AG04450 (cell line): ENCODE measurements around the gene SGMS1. TPM values are rescaled to one million over a fixed set of nuclear protein-coding genes. Genes with fewer than 3 reads are reported as not detected.

ENCODE experiments used
- CTCF ChIA-PET: fragments of 300-600, 350-600 bp; formaldehyde crosslinking; extraction: SDS; loops from one replicate; lab custom pipeline; 2022; ENCODE audit warnings: antibody characterized with exemption, inconsistent platforms; lab: Charles Lee
- POLR2A ChIA-PET: fragments of 350-600 bp; formaldehyde crosslinking; extraction: SDS; loops from one replicate; lab custom pipeline; 2021; ENCODE audit warnings: antibody characterized with exemption, inconsistent platforms; lab: Yijun Ruan, JAX
- DNase-seq: peaks from one replicate; pipeline ENCODE4 v3.0.0-alpha.2; 2011; ENCODE audit warnings: low read depth, low spot score
- H3K27ac ChIP-seq: one replicate; pipeline ENCODE4 v1.5.1; 2012; ENCODE audit warnings: low read depth, low read length, control low read depth
- H3K27me3 ChIP-seq: one replicate; pipeline ENCODE4 v1.6.0; 2012; ENCODE audit warnings: low read length; ENCODE audit not compliant: control insufficient read depth, insufficient read depth
- H3K4me3 ChIP-seq: 2 replicates; pipeline ENCODE4 v1.5.1; 2011; ENCODE audit warnings: mild to moderate bottlenecking, low read depth, low read length, control low read depth
- H3K9me3 ChIP-seq: 2 replicates; pipeline ENCODE4 v1.5.1; 2012; ENCODE audit warnings: low read length; ENCODE audit not compliant: control insufficient read depth, insufficient read depth
- CTCF ChIP-seq: IDR thresholded peaks from 2 replicates; pipeline ENCODE4 v1.5.1; 2011; ENCODE audit warnings: low read depth, low read length, control low read depth, inconsistent platforms
- polyA plus RNA-seq: library from polyadenylated mRNA; depleted of rRNA; stranded (reverse); fragments of >200 nt; gene quantifications from 2 replicates; pipeline ENCODE4 v1.2.3, GENCODE V29; 2011

Gene SGMS1
- polyA plus RNA-seq, 1 experiment, result 17.7 TPM

- H3K4me3 ChIP-seq, result no peak overlapping the region
- no peaks in the 10 kb centered on the region for H3K27me3 ChIP-seq
- H3K9me3 ChIP-seq, result no peaks in the 10 kb centered on the region
- POLR2A ChIA-PET, result no interaction called here
- H3K27ac ChIP-seq, result no peak overlapping the region
- no peak for DNase-seq
- no peak for TF ChIP-seq CTCF
- CTCF ChIA-PET, result interaction anchor here (0.6 kb wide), 1 partner anchor 85 kb away, joined by 5 read pairs; no protein-coding TSS in a partner anchor
Observed at GRCh38 chr10:50467209-50467608, 156.5 kb downstream of the SGMS1 start.

GRCh38 chr10:50464004-50464409, 159.7 kb downstream of the SGMS1 start:
- H3K27ac ChIP-seq, result no peak overlapping the region
- DNase-seq, result no peak

GRCh38 chr10:50461834-50462233, 161.9 kb downstream of the SGMS1 start:
- ChIA-PET POLR2A (no interaction called here), CTCF (interaction anchor here (0.6 to 1.3 kb wide), 2 partner anchors 45 to 73 kb away, joined by 3 to 5 read pairs; no protein-coding TSS in a partner anchor)
- no peak for TF ChIP-seq CTCF

More at GRCh38 chr10:50464004-50464409, 159.7 kb downstream of the SGMS1 start:
- no peaks in the 10 kb centered on the region for H3K27me3 ChIP-seq
- H3K4me3 ChIP-seq, result no peak overlapping the region
- TF ChIP-seq CTCF, result no peak
- no peaks in the 10 kb centered on the region for H3K9me3 ChIP-seq
- POLR2A ChIA-PET, result no interaction called here
- CTCF ChIA-PET, result no interaction called here

GRCh38 chr10:50461123-50461522, 162.6 kb downstream of the SGMS1 start:
- no peak overlapping the region for H3K4me3 ChIP-seq
- no peak overlapping the region for H3K27ac ChIP-seq
- POLR2A ChIA-PET, result no interaction called here
- H3K9me3 ChIP-seq, result no peaks in the 10 kb centered on the region
- CTCF ChIA-PET, result interaction anchor here (1.3 kb wide), 1 partner anchor 74 kb away, joined by 3 read pairs; no protein-coding TSS in a partner anchor
- no peak for TF ChIP-seq CTCF
- no peak for DNase-seq
- H3K27me3 ChIP-seq, result no peaks in the 10 kb centered on the region

More at GRCh38 chr10:50461834-50462233, 161.9 kb downstream of the SGMS1 start:
- Histone ChIP-seq H3K9me3 (no peaks in the 10 kb centered on the region), H3K27ac (no peak overlapping the region), H3K27me3 (no peaks in the 10 kb centered on the region), H3K4me3 (no peak overlapping the region)
- DNase-seq, result no peak

- POLR2A ChIA-PET, result no interaction called here
- no peak for TF ChIP-seq CTCF
- CTCF ChIA-PET, result no interaction called here
Observed at GRCh38 chr10:50456719-50457118, 167.0 kb downstream of the SGMS1 start.

More at GRCh38 chr10:50456719-50457118, 167.0 kb downstream of the SGMS1 start:
- Histone ChIP-seq H3K9me3 (no peaks in the 10 kb centered on the region), H3K27me3 (no peaks in the 10 kb centered on the region), H3K4me3 (no peak overlapping the region), H3K27ac (no peak overlapping the region)
- DNase-seq, result no peak
